NB4 (cell line): ENCODE data around the gene SLC5A9.

Experiments
- DNase-seq: peaks from one replicate; pipeline ENCODE4 v3.0.0; 2010; ENCODE audit warnings: low read depth
- H3K4me3 ChIP-seq: one replicate; pipeline ENCODE4 v1.5.1; 2011; ENCODE audit warnings: mild to moderate bottlenecking, low read depth, low read length, moderate library complexity
- CTCF ChIP-seq: IDR thresholded peaks from one replicate; pipeline ENCODE4 v1.5.1; 2012; ENCODE audit warnings: low read depth, low read length
- MYC ChIP-seq: IDR thresholded peaks from 2 replicates; pipeline ENCODE4 v1.6.1; 2011; ENCODE audit warnings: low read depth, low read length
- POLR2A ChIP-seq: IDR thresholded peaks from 2 replicates; pipeline ENCODE4 v1.6.1; 2011; ENCODE audit warnings: mild to moderate bottlenecking; ENCODE audit not compliant: insufficient read length; ENCODE audit errors: extremely low read depth
- TF ChIP-seq, protein P1 (sequence below): IDR thresholded peaks from 2 replicates; pipeline ENCODE4 v1.6.1; 2011; ENCODE audit warnings: low read depth, low read length

The SLC5A9 gene

GRCh38 chr1:48222501-48223242, at the start of gene SLC5A9:
Gene SLC5A9 (plus strand): TSS chr1:48222716. CDS start chr1:48222737, 21 bp downstream.
- no peak for DNase-seq
- no peak within 1 kb of the TSS for H3K4me3 ChIP-seq
- TF ChIP-seq, protein P1, sequence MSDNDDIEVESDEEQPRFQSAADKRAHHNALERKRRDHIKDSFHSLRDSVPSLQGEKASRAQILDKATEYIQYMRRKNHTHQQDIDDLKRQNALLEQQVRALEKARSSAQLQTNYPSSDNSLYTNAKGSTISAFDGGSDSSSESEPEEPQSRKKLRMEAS, result no peak
- TF ChIP-seq POLR2A (no peak), MYC (no peak), CTCF (no peak)

GRCh38 chr1:48175116-48175515, 47.4 kb upstream of the SLC5A9 start:
- TF ChIP-seq POLR2A (no peak), MYC (no peak), CTCF (no peak)
- TF ChIP-seq, protein P1, result no peak
- no peak overlapping the region for H3K4me3 ChIP-seq

GRCh38 chr1:48177257-48177656, 45.3 kb upstream of the SLC5A9 start:
- no peak for TF ChIP-seq MYC
- H3K4me3 ChIP-seq, result no peak overlapping the region
- peak; percentile 1 for DNase-seq

More at GRCh38 chr1:48175116-48175515, 47.4 kb upstream of the SLC5A9 start:
- no peak for DNase-seq

GRCh38 chr1:48181669-48182367, 40.7 kb upstream of the SLC5A9 start:
- H3K4me3 ChIP-seq, result no peak overlapping the region
- TF ChIP-seq POLR2A, result no peak
- TF ChIP-seq MYC, result no peak
- TF ChIP-seq, protein P1, result no peak
- TF ChIP-seq CTCF, result no peak
- no peak for DNase-seq

GRCh38 chr1:48182439-48182838, 40.1 kb upstream of the SLC5A9 start:
- no peak for DNase-seq
- TF ChIP-seq, protein P1, result no peak
- no peak for TF ChIP-seq CTCF
- TF ChIP-seq POLR2A, result no peak
- TF ChIP-seq MYC, result no peak
- H3K4me3 ChIP-seq, result no peak overlapping the region

DNA sequence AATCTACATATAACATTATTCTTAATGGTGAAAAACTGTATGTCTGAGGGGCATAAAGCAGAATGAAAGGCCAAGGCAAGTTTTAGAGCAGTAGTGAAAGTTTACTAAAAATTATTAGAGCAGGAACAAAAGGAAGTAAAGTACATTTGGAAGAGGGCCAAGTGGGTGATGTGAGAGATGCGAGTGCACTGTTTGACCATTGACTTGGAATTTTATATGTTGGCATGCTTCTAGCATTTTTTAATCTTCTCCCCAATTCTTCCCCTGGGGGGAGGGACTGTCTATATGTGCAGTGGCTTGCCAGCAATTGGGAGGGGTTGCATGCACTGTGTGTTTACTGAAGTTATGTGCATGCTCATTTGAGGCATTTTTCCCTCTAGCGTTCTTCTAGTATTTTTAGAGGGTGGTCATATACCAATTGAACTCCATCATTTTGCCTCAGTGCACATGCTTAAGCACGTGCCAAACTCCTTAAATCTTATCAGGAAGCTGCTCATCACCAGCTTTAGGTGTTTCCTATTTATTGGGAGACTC, 36.1 kb upstream of the SLC5A9 start:
- TF ChIP-seq CTCF, result no peak
- no peak for TF ChIP-seq POLR2A
- TF ChIP-seq, protein P1, result no peak
- no peak for TF ChIP-seq MYC
- H3K4me3 ChIP-seq, result no peak overlapping the region
- DNase-seq, result no peak
